ENCODE results near the gene ZDHHC12. TPM values are rescaled to one million over a fixed set of nuclear protein-coding genes. Genes with fewer than 3 reads are reported as not detected.

The ZDHHC12 gene
- total and polyA plus RNA-seq, 2 of the 13 experiments (the other 11 are each of a cell fraction or from before 2014, with no cell fraction given): 25.4 to 28.0 TPM

- TF ChIP-seq TOE1 (CRISPR knock-in tag; IDR thresholded peaks at IDR 0.05) (no peak), MTA3 (CRISPR knock-in tag; IDR thresholded peaks at IDR 0.05) (no peak), ZNF557 (CRISPR knock-in tag; IDR thresholded peaks at IDR 0.05) (no peak), SPEN (CRISPR knock-in tag; IDR thresholded peaks at IDR 0.05; ENCODE audit: low read depth) (no peak), HMGXB4 (CRISPR knock-in tag; IDR thresholded peaks at IDR 0.05; ENCODE audit: borderline replicate concordance in 1 of 2, low read depth in 1 of 2) (peak; percentile 82 to 83; a peak in 2 of 4 replicates), DRAP1 (CRISPR knock-in tag; IDR thresholded peaks at IDR 0.05) (peak; percentile 39; the same call in 1 of the 2 replicates), GABPA (IDR thresholded peaks at IDR 0.05; ENCODE audit: low read depth, low read length) (no peak), GABPA (CRISPR knock-in tag; IDR thresholded peaks at IDR 0.05; ENCODE audit: low read depth) (peak; percentile 45), ZNF609 (CRISPR knock-in tag; IDR thresholded peaks at IDR 0.05; ENCODE audit: borderline replicate concordance) (0 out of 2 replicates have a peak, but pooled peaks have one; percentile 26), ZNF501 (CRISPR knock-in tag; IDR thresholded peaks at IDR 0.05) (0 out of 2 replicates have a peak, but pooled peaks have one; percentile 23), ZBED4 (CRISPR knock-in tag; IDR thresholded peaks at IDR 0.05; ENCODE audit: borderline replicate concordance) (0 out of 2 replicates have a peak, but pooled peaks have one; percentile 29), POLR2G (IDR thresholded peaks at IDR 0.05; ENCODE audit: low read depth, low read length) (peak; percentile 43; the same call in 1 of the 2 replicates), ZNF605 (CRISPR knock-in tag; IDR thresholded peaks at IDR 0.05) (peak; percentile 48; the same call in 1 of the 2 replicates), ZNF644 (CRISPR knock-in tag; IDR thresholded peaks at IDR 0.05; ENCODE audit: low read depth) (peak; percentile 73; the same call in 1 of the 2 replicates), ZHX1 (CRISPR knock-in tag; IDR thresholded peaks at IDR 0.05; ENCODE audit: low read depth) (0 out of 2 replicates have a peak, but pooled peaks have one; percentile 60)
Measured at GRCh38 chr9:128733256-128733655, 9.3 kb upstream of the ZDHHC12 start (continued).

All from HepG2 (cell line).